HepG2 (cell line): ENCODE results near the gene ATP13A3. TPM values are rescaled to one million over a fixed set of nuclear protein-coding genes. Genes with fewer than 3 reads are reported as not detected.

Experiments used
- ATAC-seq: fragments of 200-7000 bp; cut with Tn5 transposase; 3 replicates; pipeline ENCODE4 v1.9.1; 2020; ENCODE audit warnings: mild to moderate bottlenecking, moderate library complexity
- BruUV-seq: library from RNA; stranded (reverse); fragments of 400-500 nt; replicated peaks from 2 replicates; lab custom pipeline; 2021; lab: Mats Ljungman, UMichigan
- CTCF ChIA-PET: fragments of 300-600 bp; formaldehyde crosslinking; extraction: SDS; loops from one replicate; lab custom pipeline; 2021; ENCODE audit warnings: low total read pairs, inconsistent platforms, low intra/inter-chr PET ratio; lab: Yijun Ruan, JAX
- POLR2A ChIA-PET: fragments of 350-600 bp; sonication (Branson Sonifier 250); formaldehyde crosslinking; loops from one replicate; lab custom pipeline; 2020; ENCODE audit warnings: antibody characterized with exemption, inconsistent platforms; lab: Yijun Ruan, JAX
- DNase-seq: peaks from one replicate; pipeline ENCODE4 v3.0.0-alpha.2; 2015; ENCODE audit warnings: low spot score
- FAIRE-seq: peaks from 3 replicates; lab custom pipeline; 2011; peaks lifted over from hg19 to GRCh38; lab: Jason Lieb, UNC
- H2AFZ ChIP-seq: one replicate; pipeline ENCODE4 v1.6.1; 2011; ENCODE audit warnings: low read length, inconsistent platforms
- H3K27ac ChIP-seq: fragments of 300-600 bp; 3 replicates; pipeline ENCODE4 v1.8.0; 2011; ENCODE audit warnings: mixed run types, mild to moderate bottlenecking, mixed read lengths, low read length, inconsistent platforms; ENCODE audit not compliant: insufficient read depth; ENCODE audit errors: extremely low read length
- H3K27me3 ChIP-seq, 2 experiments: fragments of 200-600 bp in 1 of 2; 2 replicates in 1 of 2; 3 replicates in 1 of 2; pipeline versions ENCODE4 v1.6.0 to v1.8.0; 2011; ENCODE audit warnings: low read length in 2 of 2, mild to moderate bottlenecking in 2 of 2, moderate library complexity in 2 of 2, inconsistent platforms in 1 of 2; ENCODE audit not compliant: insufficient read depth in 2 of 2, control insufficient read depth in 1 of 2
- H3K36me3 ChIP-seq, 2 experiments: fragments of 200-600 bp in 1 of 2; replicated peaks in 1 of 2; 2 replicates in 1 of 2; 3 replicates in 1 of 2; pipeline versions ENCODE4 v1.5.1 to v1.8.0; 2011; ENCODE audit warnings: low read length in 2 of 2, inconsistent platforms in 1 of 2; ENCODE audit not compliant: insufficient read depth in 2 of 2, control insufficient read depth in 1 of 2
- H3K4me1 ChIP-seq: 2 replicates; pipeline ENCODE4 v1.5.1; 2012; ENCODE audit warnings: low read length, inconsistent platforms; ENCODE audit not compliant: insufficient read depth
- H3K4me2 ChIP-seq: 2 replicates; pipeline ENCODE4 v1.6.0; 2011; ENCODE audit warnings: low read depth, low read length, inconsistent platforms
- H3K4me3 ChIP-seq, 3 experiments: fragments of 200-600 bp in 1 of 3; sonication (generic), shearing (Covaris generic) in 1 of 3; replicated peaks in 1 of 3; 2 replicates each; pipeline ENCODE4 v1.5.1; 2011 to 2016; ENCODE audit warnings: low read length in 3 of 3, inconsistent platforms in 2 of 3, low read depth in 2 of 3, mild to moderate bottlenecking in 2 of 3, control low read depth in 1 of 3, mixed read lengths in 1 of 3; ENCODE audit not compliant: insufficient read depth in 1 of 3
- H3K79me2 ChIP-seq: one replicate; pipeline ENCODE4 v1.6.1; 2011; ENCODE audit warnings: low read length, inconsistent platforms; ENCODE audit not compliant: insufficient read depth
- H3K9ac ChIP-seq: 2 replicates; pipeline ENCODE4 v1.6.0; 2011; ENCODE audit warnings: mild to moderate bottlenecking, low read depth, low read length, inconsistent platforms; ENCODE audit not compliant: insufficient read depth
- H3K9me3 ChIP-seq: 2 replicates; pipeline ENCODE4 v1.5.1; 2012; ENCODE audit warnings: mild to moderate bottlenecking, low read length
- H4K20me1 ChIP-seq: 2 replicates; pipeline ENCODE4 v1.6.0; 2011; ENCODE audit warnings: inconsistent platforms, mild to moderate bottlenecking, low read length, moderate library complexity; ENCODE audit not compliant: insufficient read depth
- ASH2L ChIP-seq: fragments of 300-600, 200-600 bp; sonication (generic); IDR thresholded peaks from 2 replicates; pipeline ENCODE4 v1.7.0; 2017; ENCODE audit warnings: low read depth, mild to moderate bottlenecking, moderate library complexity, mixed read lengths, low read length; ENCODE audit not compliant: insufficient read length
- GATA4 ChIP-seq: sonication (generic); IDR thresholded peaks from 2 replicates; pipeline ENCODE4 v1.6.1; 2016; ENCODE audit warnings: antibody characterized with exemption, low read depth, borderline replicate concordance
- HES4 ChIP-seq: sonication (generic); formaldehyde crosslinking; IDR thresholded peaks from 2 replicates; pipeline ENCODE4 v1.9.0; 2021; ENCODE audit warnings: mild to moderate bottlenecking, missing genetic modification reagents, borderline replicate concordance
- HOXD1 ChIP-seq: sonication (generic); formaldehyde crosslinking; IDR thresholded peaks from 2 replicates; pipeline ENCODE4 v1.5.0; 2020; ENCODE audit warnings: missing genetic modification reagents
- MED1 ChIP-seq: sonication (generic); formaldehyde crosslinking; IDR thresholded peaks from 2 replicates; pipeline ENCODE4 v1.4.0; 2020; ENCODE audit warnings: missing genetic modification reagents
- NFKBIZ ChIP-seq: IDR thresholded peaks from 2 replicates; pipeline ENCODE4 v1.6.1; 2018; ENCODE audit warnings: missing genetic modification reagents, missing compliant biosample characterization
- NFYC ChIP-seq: IDR thresholded peaks from 2 replicates; pipeline ENCODE4 v1.6.1; 2016; ENCODE audit warnings: missing genetic modification reagents, missing compliant biosample characterization
- NPAS2 ChIP-seq: sonication (generic); formaldehyde crosslinking; IDR thresholded peaks from 2 replicates; pipeline ENCODE4 v1.8.0; 2022; ENCODE audit warnings: mild to moderate bottlenecking, missing genetic modification reagents, borderline replicate concordance
- PHF20 ChIP-seq: sonication (generic); formaldehyde crosslinking; IDR thresholded peaks from 2 replicates; pipeline ENCODE4 v1.5.0; 2020; ENCODE audit warnings: mild to moderate bottlenecking, missing genetic modification reagents
- PHF21A ChIP-seq: sonication (generic); formaldehyde crosslinking; IDR thresholded peaks from 2 replicates; pipeline ENCODE4 v1.5.0; 2020; ENCODE audit warnings: mild to moderate bottlenecking, missing genetic modification reagents
- SOX13 ChIP-seq, 3 experiments: fragments of 450-650 bp in 1 of 3; sonication (generic) in 1 of 3; formaldehyde crosslinking in 1 of 3; IDR thresholded peaks in 2 of 3; conservative IDR thresholded peaks in 1 of 3; 2 replicates each; pipeline versions ENCODE4 v1.5.0 to v1.6.1; 2016 to 2020; ENCODE audit warnings: antibody characterized with exemption in 1 of 3, mild to moderate bottlenecking in 1 of 3, missing compliant biosample characterization in 1 of 3, missing genetic modification reagents in 1 of 3, moderate library complexity in 1 of 3
- SRY ChIP-seq: sonication (generic); formaldehyde crosslinking; IDR thresholded peaks from 2 replicates; pipeline ENCODE4 v1.8.0; 2022; ENCODE audit warnings: mild to moderate bottlenecking, missing genetic modification reagents
- TCF12 ChIP-seq, 2 experiments: fragments of 450-650 bp in 1 of 2; sonication (generic) in 1 of 2; formaldehyde crosslinking in 1 of 2; IDR thresholded peaks; 2 replicates each; pipeline versions ENCODE4 v1.6.1 to v1.8.0; 2017 to 2022; ENCODE audit warnings: antibody characterized with exemption in 1 of 2, mild to moderate bottlenecking in 1 of 2, missing genetic modification reagents in 1 of 2, moderate library complexity in 1 of 2
- XRCC5 ChIP-seq: fragments of 200-400 bp; formaldehyde crosslinking; optimal IDR thresholded peaks from 2 replicates; pipeline ENCODE3; 2017; ENCODE audit warnings: mild to moderate bottlenecking, low read length
- ZBTB42 ChIP-seq: sonication (generic); formaldehyde crosslinking; IDR thresholded peaks from 2 replicates; pipeline ENCODE4 v1.5.0; 2020; ENCODE audit warnings: mild to moderate bottlenecking, missing genetic modification reagents
- ZNF546 ChIP-seq: sonication (generic); formaldehyde crosslinking; conservative IDR thresholded peaks from 2 replicates; pipeline ENCODE4 v1.8.1; 2023; ENCODE audit warnings: mild to moderate bottlenecking, missing genetic modification reagents
- ZNF567 ChIP-seq: sonication (generic); formaldehyde crosslinking; IDR thresholded peaks from 2 replicates; pipeline ENCODE4 v1.8.1; 2023; ENCODE audit warnings: mild to moderate bottlenecking, missing genetic modification reagents, borderline replicate concordance
- in situ Hi-C: cut with HindIII; loops from 2 replicates; pipeline ENCODE4 v1.10.0; 2017; ENCODE audit warnings: low pct_unique_long_range_greater_than_20kb; ENCODE audit not compliant: extremely low pct_ligation_motif_present
- intact Hi-C: fragments of 100-400 bp; cut with micrococcal nuclease; formaldehyde crosslinking; loops from one replicate; pipeline ENCODE4 v1.10.0; 2022; ENCODE audit not compliant: unreplicated experiment
- polyA plus RNA-seq, 8 experiments: library from polyadenylated mRNA; depleted of rRNA in 3 of 8; stranded (reverse) in 7 of 8; unstranded in 1 of 8; fragments of >200 nt; fragmentation: Illumina TruSeq in 4 of 8; extraction: Trizol in 4 of 8; gene quantifications; 2 replicates each; pipeline versions ENCODE4 v1.2.1 to v1.2.3, GENCODE V29; 2011 to 2016; ENCODE audit warnings: low read depth in 4 of 8, missing spikeins in 1 of 8, mixed read lengths in 1 of 8; ENCODE audit not compliant: insufficient read depth in 1 of 8
- total RNA-seq, 5 experiments: library from RNA; depleted of rRNA; stranded (reverse); fragments of >200 nt; fragmentation: Illumina TruSeq; extraction: Trizol; gene quantifications; 2 replicates each; pipeline ENCODE4 v1.2.3, GENCODE V29; 2016; ENCODE audit warnings: low read depth in 1 of 5
- TF ChIP-seq, protein P1 (sequence below): sonication (generic); formaldehyde crosslinking; IDR thresholded peaks from 2 replicates; pipeline ENCODE4 v1.4.0; 2020; ENCODE audit warnings: missing genetic modification reagents
- TF ChIP-seq, protein P2 (sequence below): IDR thresholded peaks from 2 replicates; pipeline ENCODE4 v1.6.1; 2016; ENCODE audit warnings: mild to moderate bottlenecking, missing biosample characterization, missing genetic modification reagents
- TF ChIP-seq, protein P3 (sequence below): sonication (generic); formaldehyde crosslinking; IDR thresholded peaks from 2 replicates; pipeline ENCODE4 v1.5.0; 2020; ENCODE audit warnings: mild to moderate bottlenecking, missing genetic modification reagents

The ATP13A3 gene
- total and polyA plus RNA-seq, 2 of the 13 experiments (the other 11 are each of a cell fraction or from before 2014, with no cell fraction given): 44.9 to 80.8 TPM

DNA sequence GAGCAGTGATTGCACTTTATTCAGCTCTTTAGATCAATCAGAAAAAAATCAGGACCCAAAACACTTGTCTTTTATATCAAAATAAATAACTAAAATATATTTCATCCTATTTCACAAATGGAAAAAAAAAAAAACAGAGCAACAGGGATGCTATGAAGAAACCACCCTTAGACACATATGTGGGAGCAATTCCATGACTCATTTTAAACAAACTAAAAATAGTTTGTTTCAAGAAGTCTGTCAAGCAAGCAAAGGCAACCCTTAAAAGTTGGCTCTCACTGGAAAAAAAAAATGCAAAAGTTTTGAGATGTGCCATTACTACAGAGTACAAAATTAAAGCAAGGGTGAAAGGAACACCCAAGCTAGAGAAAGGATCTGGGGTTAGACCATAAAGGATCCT is 5.7 kb downstream of the ATP13A3 start:
- no TSS peak for BruUV-seq
- no peak for FAIRE-seq
- no peak for TF ChIP-seq PHF20 (CRISPR knock-in tag)
- TF ChIP-seq NFYC (CRISPR knock-in tag): no peak
- TF ChIP-seq PHF21A (CRISPR knock-in tag): no peak
- no peak for TF ChIP-seq ASH2L
- TF ChIP-seq XRCC5: no peak
- no peak for TF ChIP-seq HES4 (CRISPR knock-in tag)
- no peak for TF ChIP-seq TCF12 (IDR thresholded peaks at IDR 0.05)
- TF ChIP-seq TCF12 (CRISPR knock-in tag; IDR thresholded peaks at IDR 0.05): no peak
- no peak for TF ChIP-seq GATA4
- TF ChIP-seq NFKBIZ (CRISPR knock-in tag): no peak
- TF ChIP-seq, protein P1, sequence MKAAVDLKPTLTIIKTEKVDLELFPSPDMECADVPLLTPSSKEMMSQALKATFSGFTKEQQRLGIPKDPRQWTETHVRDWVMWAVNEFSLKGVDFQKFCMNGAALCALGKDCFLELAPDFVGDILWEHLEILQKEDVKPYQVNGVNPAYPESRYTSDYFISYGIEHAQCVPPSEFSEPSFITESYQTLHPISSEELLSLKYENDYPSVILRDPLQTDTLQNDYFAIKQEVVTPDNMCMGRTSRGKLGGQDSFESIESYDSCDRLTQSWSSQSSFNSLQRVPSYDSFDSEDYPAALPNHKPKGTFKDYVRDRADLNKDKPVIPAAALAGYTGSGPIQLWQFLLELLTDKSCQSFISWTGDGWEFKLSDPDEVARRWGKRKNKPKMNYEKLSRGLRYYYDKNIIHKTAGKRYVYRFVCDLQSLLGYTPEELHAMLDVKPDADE (CRISPR knock-in tag): no peak
- no peak for TF ChIP-seq HOXD1 (CRISPR knock-in tag)
- no peak for TF ChIP-seq MED1 (CRISPR knock-in tag)
- TF ChIP-seq ZNF567: no peak
- no peak for TF ChIP-seq ZBTB42 (CRISPR knock-in tag)
- TF ChIP-seq, protein P2, sequence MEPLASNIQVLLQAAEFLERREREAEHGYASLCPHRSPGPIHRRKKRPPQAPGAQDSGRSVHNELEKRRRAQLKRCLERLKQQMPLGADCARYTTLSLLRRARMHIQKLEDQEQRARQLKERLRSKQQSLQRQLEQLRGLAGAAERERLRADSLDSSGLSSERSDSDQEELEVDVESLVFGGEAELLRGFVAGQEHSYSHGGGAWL (CRISPR knock-in tag): no peak
- TF ChIP-seq ZNF546: no peak
- TF ChIP-seq, protein P3, sequence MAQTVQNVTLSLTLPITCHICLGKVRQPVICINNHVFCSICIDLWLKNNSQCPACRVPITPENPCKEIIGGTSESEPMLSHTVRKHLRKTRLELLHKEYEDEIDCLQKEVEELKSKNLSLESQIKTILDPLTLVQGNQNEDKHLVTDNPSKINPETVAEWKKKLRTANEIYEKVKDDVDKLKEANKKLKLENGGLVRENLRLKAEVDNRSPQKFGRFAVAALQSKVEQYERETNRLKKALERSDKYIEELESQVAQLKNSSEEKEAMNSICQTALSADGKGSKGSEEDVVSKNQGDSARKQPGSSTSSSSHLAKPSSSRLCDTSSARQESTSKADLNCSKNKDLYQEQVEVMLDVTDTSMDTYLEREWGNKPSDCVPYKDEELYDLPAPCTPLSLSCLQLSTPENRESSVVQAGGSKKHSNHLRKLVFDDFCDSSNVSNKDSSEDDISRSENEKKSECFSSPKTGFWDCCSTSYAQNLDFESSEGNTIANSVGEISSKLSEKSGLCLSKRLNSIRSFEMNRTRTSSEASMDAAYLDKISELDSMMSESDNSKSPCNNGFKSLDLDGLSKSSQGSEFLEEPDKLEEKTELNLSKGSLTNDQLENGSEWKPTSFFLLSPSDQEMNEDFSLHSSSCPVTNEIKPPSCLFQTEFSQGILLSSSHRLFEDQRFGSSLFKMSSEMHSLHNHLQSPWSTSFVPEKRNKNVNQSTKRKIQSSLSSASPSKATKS (CRISPR knock-in tag): no peak
- TF ChIP-seq SOX13 (IDR thresholded peaks at IDR 0.05): no peak
- TF ChIP-seq SOX13 (CRISPR knock-in tag; conservative IDR thresholded peaks at IDR 0.05 in 1 of 2, IDR thresholded peaks at IDR 0.05 in 1 of 2): no peak
- TF ChIP-seq SRY: no peak
- TF ChIP-seq NPAS2 (CRISPR knock-in tag): no peak
- H3K4me1 ChIP-seq: peaks cover 88% of the 10 kb centered on the region
- H3K9ac ChIP-seq: no peak overlapping the region
- CTCF ChIA-PET: no interaction called here
- H3K27ac ChIP-seq: peak overlapping the region; percentile 2
- peaks cover 99% of the 10 kb centered on the region for H3K79me2 ChIP-seq
- no peak for DNase-seq
- H3K4me3 ChIP-seq: no peak overlapping the region
- POLR2A ChIA-PET: no interaction called here
- H3K9me3 ChIP-seq: no peaks in the 10 kb centered on the region
- H3K36me3 ChIP-seq: peaks cover 3 to 19% of the 10 kb centered on the region in 2 experiments; a peak in 4 of 5 replicates
- in situ Hi-C loops (no loop called here), intact Hi-C loops (no loop called here)
- no peaks in the 10 kb centered on the region; a peak in 1 of 5 replicates for H3K27me3 ChIP-seq
- no peak overlapping the region for H2AFZ ChIP-seq
- peak overlapping the region; percentile 36; the same call in 1 of the 2 replicates for H3K4me2 ChIP-seq
- no peak for ATAC-seq
- peaks cover 44% of the 10 kb centered on the region for H4K20me1 ChIP-seq
